Calu3 (cell line): ENCODE measurements around the gene GRIK4. TPM values are rescaled to one million over a fixed set of nuclear protein-coding genes. Genes with fewer than 3 reads are reported as not detected.

Experiments
- BruUV-seq: library from RNA; stranded (reverse); fragments of 400-500 nt; replicated peaks from 2 replicates; lab custom pipeline; 2021; lab: Mats Ljungman, UMichigan
- CTCF ChIA-PET: fragments of 300-600 bp; sonication (Branson Sonifier 250); formaldehyde crosslinking; loops from one replicate; lab custom pipeline; 2022; ENCODE audit warnings: antibody characterized with exemption; lab: Charles Lee
- DNase-seq: peaks from one replicate; pipeline ENCODE4 v3.0.0; 2022
- H3K27ac Mint-ChIP-seq: one replicate; pipeline ENCODE4 v1.8.0; 2022; ENCODE audit warnings: mixed read lengths; ENCODE audit not compliant: unreplicated experiment
- H3K27me3 Mint-ChIP-seq: one replicate; pipeline ENCODE4 v1.8.0; 2022; ENCODE audit warnings: mixed read lengths; ENCODE audit not compliant: unreplicated experiment
- H3K36me3 Mint-ChIP-seq: one replicate; pipeline ENCODE4 v1.8.0; 2022; ENCODE audit warnings: mild to moderate bottlenecking, moderate library complexity, mixed read lengths; ENCODE audit not compliant: insufficient read depth, unreplicated experiment
- H3K4me1 Mint-ChIP-seq: one replicate; pipeline ENCODE4 v1.8.0; 2022; ENCODE audit warnings: mild to moderate bottlenecking, low read depth, mixed read lengths; ENCODE audit not compliant: unreplicated experiment
- H3K4me3 Mint-ChIP-seq: one replicate; pipeline ENCODE4 v1.8.0; 2022; ENCODE audit warnings: mild to moderate bottlenecking, low read depth, moderate library complexity, mixed read lengths; ENCODE audit not compliant: unreplicated experiment
- H3K9me3 Mint-ChIP-seq: one replicate; pipeline ENCODE4 v1.8.0; 2022; ENCODE audit warnings: low read depth, mixed read lengths; ENCODE audit not compliant: unreplicated experiment
- intact Hi-C: fragments of 100-400 bp; cut with micrococcal nuclease; formaldehyde crosslinking; loops from one replicate; pipeline ENCODE4 v1.10.0; 2022; ENCODE audit not compliant: unreplicated experiment
- total RNA-seq: library from RNA; stranded (reverse); gene quantifications from 2 replicates; pipeline ENCODE4 v1.2.3, GENCODE V29; 2022
- TF ChIP-seq, protein P1 (sequence below): fragments of 200-600 bp; IDR thresholded peaks from one replicate; pipeline ENCODE4 v1.8.0; 2022; ENCODE audit warnings: antibody characterized with exemption; ENCODE audit not compliant: unreplicated experiment

Gene GRIK4
- total RNA-seq, 1 experiment from 2014 or later: not detected

DNA sequence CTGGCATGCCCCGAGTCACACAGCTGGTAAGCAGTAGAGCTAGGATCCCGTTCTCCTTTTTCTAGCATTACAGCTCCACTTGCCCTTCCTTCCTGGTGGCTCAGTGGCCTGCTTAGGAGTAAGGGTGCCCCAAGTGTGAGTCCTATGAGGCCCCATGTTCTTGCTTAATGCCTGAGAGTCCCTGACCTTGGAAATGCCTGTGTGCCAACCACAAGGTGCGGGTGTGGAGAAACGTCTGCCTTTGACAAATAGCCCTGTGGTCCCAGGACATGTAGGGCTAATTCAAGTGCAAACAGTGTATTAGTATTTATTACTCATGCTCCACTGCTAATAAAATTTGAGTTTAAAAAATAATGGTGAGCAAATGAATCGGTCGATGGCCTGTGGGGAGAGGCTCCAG is 18.4 kb downstream of the GRIK4 start:
- Mint-ChIP-seq H3K36me3 (no peaks in the 10 kb centered on the region), H3K9me3 (no peaks in the 10 kb centered on the region), H3K27me3 (peaks cover 75% of the 10 kb centered on the region), H3K4me3 (no peak overlapping the region), H3K27ac (no peak overlapping the region), H3K4me1 (peaks cover 9% of the 10 kb centered on the region)
- BruUV-seq: no TSS peak
- CTCF ChIA-PET: no interaction called here
- TF ChIP-seq, protein P1, sequence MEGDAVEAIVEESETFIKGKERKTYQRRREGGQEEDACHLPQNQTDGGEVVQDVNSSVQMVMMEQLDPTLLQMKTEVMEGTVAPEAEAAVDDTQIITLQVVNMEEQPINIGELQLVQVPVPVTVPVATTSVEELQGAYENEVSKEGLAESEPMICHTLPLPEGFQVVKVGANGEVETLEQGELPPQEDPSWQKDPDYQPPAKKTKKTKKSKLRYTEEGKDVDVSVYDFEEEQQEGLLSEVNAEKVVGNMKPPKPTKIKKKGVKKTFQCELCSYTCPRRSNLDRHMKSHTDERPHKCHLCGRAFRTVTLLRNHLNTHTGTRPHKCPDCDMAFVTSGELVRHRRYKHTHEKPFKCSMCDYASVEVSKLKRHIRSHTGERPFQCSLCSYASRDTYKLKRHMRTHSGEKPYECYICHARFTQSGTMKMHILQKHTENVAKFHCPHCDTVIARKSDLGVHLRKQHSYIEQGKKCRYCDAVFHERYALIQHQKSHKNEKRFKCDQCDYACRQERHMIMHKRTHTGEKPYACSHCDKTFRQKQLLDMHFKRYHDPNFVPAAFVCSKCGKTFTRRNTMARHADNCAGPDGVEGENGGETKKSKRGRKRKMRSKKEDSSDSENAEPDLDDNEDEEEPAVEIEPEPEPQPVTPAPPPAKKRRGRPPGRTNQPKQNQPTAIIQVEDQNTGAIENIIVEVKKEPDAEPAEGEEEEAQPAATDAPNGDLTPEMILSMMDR: no peak
- intact Hi-C loops: no loop called here
- DNase-seq: no peak

DNA sequence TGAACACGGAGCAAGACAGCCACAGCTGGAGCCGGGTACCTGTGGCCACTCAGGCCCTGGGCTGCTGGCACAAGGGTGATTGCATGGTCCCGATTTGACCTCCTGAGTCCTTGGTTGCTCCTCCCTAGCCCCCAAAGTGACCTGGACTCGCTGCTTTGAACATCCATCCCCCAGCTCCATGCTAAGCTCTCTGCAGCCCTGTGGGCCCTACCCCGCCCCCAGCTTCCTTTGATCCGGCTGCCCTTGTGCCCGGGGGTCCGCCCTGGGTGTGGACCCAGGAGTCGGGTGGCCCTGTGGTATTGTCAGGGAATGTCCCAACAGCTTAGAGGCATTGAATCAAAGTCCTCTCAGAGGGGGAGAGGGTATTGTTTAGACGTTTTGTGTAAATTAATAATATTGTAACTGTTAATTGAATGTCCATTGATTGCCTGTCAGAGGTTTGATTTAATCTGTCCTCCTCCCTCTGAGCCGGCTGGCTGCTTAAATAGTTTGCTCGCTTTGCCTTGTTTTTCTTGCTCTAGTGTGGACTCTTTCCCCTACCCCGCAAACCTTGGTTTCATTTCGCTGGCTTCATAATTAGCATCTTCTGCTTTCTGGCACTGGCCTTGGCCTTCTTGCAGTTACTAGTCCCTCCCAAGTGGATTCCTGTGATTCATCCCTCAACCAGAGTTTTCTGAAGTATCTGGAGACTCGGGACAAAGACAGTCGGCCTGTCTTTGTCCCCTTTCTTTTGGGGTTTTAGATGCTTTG is 20.7 kb downstream of the GRIK4 start:
- no peak overlapping the region for H3K4me3 Mint-ChIP-seq
- H3K4me1 Mint-ChIP-seq: peaks cover 9% of the 10 kb centered on the region
- H3K9me3 Mint-ChIP-seq: no peaks in the 10 kb centered on the region
- no peak overlapping the region for H3K27ac Mint-ChIP-seq
- DNase-seq: no peak
- no TSS peak for BruUV-seq
- TF ChIP-seq, protein P1: no peak
- intact Hi-C loops: no loop called here
- CTCF ChIA-PET: no interaction called here
- no peaks in the 10 kb centered on the region for H3K36me3 Mint-ChIP-seq
- H3K27me3 Mint-ChIP-seq: peaks cover 91% of the 10 kb centered on the region

DNA sequence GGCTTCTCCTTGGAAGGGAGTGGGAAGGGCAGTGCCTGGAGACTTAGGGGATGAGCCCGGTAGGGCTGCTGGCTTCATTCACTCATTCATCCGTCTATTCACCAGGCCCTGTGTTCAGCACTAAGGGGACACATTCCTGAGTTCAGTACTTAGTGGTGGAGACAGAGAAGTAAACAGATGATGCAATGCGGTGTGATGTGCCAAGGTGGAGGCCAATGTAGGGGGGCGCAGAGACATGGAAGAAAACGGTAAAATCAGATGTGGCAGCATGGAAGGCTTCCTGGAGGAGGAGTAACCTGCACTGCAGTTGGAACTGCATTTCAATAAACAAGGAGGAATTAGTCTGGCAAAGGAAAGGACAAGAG is 21.3 kb downstream of the GRIK4 start:
- peaks cover 96% of the 10 kb centered on the region for H3K27me3 Mint-ChIP-seq
- intact Hi-C loops: no loop called here
- H3K36me3 Mint-ChIP-seq: no peaks in the 10 kb centered on the region
- no peak overlapping the region for H3K4me3 Mint-ChIP-seq
- no peaks in the 10 kb centered on the region for H3K9me3 Mint-ChIP-seq
- H3K4me1 Mint-ChIP-seq: peaks cover 9% of the 10 kb centered on the region
- TF ChIP-seq, protein P1: no peak
- no peak for DNase-seq
- no TSS peak for BruUV-seq
- CTCF ChIA-PET: no interaction called here
- H3K27ac Mint-ChIP-seq: no peak overlapping the region

DNA sequence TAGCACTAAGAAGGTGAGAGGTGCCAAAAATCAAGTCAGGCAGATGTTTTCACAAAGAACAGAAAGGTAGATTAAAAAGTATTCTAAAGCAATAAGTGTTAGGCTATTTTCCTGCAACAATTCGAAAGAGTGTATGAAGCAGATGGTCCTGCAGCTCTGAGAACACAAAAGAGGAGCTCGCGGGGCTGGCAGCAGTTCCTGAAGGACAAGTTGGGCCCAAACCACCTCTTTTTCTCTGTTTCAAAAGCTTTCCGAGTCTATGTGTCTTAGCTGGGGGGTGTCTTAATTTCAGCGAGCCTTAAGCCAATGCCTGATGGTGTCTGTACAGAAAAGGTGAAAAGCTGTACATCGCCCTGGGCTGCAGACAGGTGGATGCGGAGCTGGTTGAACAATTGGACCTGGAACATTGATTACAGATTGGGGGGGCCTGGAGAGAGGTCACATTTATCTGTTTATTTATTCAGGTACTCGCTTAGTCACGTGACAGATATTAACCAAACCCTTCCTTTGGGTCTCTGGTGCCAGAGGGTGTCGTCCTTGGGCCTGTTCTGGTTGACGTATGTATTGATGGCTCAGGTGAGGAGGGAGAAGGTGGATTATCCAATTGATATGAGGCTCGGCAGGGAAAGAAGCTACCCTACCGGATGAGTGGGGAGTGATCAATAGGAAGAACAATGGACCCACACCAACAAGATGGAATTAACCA is 24.7 kb downstream of the GRIK4 start:
- TF ChIP-seq, protein P1: no peak
- intact Hi-C loops: no loop called here
- CTCF ChIA-PET: interaction anchor here (0.5 kb wide), 1 partner anchor 59 kb away, joined by 4 read pairs; no protein-coding TSS in a partner anchor
- Mint-ChIP-seq H3K4me1 (peaks cover 9% of the 10 kb centered on the region), H3K27ac (no peak overlapping the region), H3K36me3 (no peaks in the 10 kb centered on the region), H3K4me3 (no peak overlapping the region), H3K9me3 (no peaks in the 10 kb centered on the region), H3K27me3 (peaks cover 72% of the 10 kb centered on the region)
- no TSS peak for BruUV-seq
- DNase-seq: no peak
